LNCAP (cell line): ENCODE measurements around the gene RPS6KA5.

Source experiments
- TF ChIP-seq, protein P1 (sequence below): fragments of 450-650 bp; IDR thresholded peaks from 2 replicates; pipeline ENCODE4 v1.5.1; 2017; ENCODE audit warnings: mild to moderate bottlenecking

The RPS6KA5 gene

DNA sequence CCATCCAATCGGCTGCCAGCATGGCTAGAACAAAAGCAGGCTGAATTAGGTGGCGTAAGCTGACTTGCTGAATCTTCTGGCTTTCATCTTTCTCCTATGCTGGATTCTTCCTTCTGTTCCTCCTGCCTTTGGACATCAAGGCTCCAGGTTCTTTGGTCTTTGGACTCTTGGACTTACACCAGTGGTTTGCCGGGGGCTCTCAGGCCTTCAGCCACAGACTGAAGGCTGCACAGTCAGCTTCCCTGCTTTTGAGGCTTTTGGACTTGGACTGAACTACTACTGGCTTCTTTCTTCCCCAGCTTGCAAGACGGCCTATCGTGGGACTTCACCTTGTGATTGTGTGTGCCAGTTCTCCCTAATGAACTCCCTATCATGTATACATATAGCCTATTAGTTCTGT is 42.0 kb downstream of the RPS6KA5 start:
- TF ChIP-seq, protein P1, sequence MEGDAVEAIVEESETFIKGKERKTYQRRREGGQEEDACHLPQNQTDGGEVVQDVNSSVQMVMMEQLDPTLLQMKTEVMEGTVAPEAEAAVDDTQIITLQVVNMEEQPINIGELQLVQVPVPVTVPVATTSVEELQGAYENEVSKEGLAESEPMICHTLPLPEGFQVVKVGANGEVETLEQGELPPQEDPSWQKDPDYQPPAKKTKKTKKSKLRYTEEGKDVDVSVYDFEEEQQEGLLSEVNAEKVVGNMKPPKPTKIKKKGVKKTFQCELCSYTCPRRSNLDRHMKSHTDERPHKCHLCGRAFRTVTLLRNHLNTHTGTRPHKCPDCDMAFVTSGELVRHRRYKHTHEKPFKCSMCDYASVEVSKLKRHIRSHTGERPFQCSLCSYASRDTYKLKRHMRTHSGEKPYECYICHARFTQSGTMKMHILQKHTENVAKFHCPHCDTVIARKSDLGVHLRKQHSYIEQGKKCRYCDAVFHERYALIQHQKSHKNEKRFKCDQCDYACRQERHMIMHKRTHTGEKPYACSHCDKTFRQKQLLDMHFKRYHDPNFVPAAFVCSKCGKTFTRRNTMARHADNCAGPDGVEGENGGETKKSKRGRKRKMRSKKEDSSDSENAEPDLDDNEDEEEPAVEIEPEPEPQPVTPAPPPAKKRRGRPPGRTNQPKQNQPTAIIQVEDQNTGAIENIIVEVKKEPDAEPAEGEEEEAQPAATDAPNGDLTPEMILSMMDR = no peak

DNA sequence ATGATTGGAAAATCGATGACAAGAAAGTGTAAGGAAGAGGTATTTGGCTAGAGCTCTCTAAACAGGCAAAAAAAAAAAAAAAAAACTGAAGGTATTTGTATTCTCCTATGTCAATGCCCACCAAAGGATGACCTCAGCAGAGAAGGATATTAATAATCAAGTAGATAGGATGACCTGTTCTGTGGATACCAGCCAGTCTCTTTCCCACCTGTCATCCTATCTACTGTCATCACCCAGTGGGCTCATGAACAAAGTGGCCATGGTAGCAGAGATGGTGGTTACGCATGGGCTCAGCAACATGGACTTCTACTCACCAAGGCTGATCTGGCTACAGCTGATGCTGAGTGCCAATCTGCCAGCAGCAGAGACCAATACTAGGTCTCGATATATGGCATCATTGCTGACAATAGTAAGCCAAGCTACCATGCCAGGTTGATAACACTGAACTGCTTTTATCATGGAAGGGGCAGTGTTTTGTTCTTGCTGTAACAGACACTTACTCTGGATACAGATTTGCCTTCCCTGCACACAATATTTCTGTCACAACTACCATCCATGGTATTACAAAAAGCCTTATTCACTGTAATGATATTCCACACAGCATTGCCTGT is 43.5 kb downstream of the RPS6KA5 start:
- TF ChIP-seq, protein P1 = no peak

DNA sequence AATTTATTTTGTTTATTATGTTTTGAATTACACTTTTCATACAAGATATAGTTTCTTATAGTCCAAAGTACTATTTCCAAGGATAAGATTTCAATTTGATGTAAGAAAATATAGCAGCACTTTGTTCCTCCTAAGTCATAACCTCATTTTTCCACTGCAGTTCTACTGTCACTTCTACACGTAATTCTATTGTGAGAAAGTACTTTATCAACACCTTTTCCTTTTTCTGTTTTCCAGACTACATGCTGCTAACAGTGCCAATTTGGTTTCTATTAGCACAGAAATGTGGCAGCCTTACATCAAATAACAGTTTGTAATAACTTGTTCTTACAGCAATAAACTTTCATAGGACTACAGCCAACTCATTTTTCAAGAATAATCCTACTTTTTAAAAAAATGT is 45.0 kb downstream of the RPS6KA5 start:
- TF ChIP-seq, protein P1 = no peak

DNA sequence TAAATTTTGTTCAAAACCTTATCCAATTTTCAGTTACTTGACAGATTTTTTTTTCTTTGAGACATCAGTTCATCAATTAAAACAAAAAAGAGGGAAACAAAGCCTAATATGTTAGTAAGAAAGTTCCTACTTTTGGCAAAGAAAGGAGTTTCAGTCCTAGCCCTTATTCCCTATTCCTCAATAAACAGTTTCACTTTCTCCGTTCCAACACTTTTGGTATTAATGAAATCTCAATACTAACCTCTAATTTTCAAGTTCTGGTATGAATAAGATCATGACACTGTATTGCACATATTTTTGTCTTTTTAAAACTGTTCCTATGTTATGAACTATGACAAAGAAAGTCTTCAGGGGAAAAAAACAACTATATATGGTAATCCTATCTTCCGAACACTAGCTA is 48.4 kb downstream of the RPS6KA5 start:
- TF ChIP-seq, protein P1 = no peak

DNA sequence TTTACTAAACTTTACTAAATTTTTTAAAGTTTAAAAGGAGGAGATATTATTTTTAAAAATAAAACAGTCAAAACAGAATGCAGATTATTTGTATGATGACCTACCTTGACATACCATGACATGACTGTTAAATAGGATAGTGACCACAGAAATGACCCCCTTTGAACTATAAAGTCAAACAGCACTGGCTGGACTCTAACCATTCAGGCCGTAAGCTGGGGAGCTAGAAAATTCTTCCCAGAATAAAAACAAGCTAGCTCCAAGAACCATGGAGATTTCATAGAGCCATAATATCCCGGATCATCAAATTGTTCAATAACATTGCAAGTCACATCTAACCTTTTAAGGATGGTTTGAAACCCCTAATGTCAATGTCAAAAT is 50.3 kb downstream of the RPS6KA5 start:
- TF ChIP-seq, protein P1 = no peak

DNA sequence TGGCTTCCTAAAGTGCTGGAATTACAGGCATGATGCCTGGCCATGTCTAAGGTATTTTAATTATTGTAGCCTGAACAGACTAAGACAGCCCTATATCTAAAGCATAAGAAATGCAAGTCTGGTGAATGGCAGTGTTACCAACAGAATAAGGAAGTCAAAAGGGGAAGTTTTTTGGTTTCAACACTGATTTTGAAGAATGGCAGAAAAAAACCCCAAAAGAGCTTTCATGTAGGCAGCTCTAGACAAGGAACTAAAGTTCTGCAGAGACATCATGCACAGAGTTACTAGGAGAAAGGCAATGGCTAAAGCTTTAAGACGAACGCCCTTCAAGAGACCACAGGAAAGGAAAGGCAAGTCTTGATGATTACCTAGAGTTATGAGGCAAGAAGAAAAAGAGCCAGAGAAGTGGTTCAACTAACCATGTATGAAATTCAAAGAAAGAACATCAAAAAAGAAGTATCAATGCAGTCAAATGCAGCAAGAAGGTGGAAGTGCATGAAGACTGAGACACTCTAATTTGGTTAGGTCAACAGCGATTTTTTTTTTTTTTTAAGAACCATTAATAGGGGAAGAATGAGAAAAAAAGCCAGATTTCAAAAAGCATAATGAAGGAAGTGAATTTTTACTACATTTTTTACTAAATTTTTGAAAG is 50.8 kb downstream of the RPS6KA5 start:
- TF ChIP-seq, protein P1 = no peak

DNA sequence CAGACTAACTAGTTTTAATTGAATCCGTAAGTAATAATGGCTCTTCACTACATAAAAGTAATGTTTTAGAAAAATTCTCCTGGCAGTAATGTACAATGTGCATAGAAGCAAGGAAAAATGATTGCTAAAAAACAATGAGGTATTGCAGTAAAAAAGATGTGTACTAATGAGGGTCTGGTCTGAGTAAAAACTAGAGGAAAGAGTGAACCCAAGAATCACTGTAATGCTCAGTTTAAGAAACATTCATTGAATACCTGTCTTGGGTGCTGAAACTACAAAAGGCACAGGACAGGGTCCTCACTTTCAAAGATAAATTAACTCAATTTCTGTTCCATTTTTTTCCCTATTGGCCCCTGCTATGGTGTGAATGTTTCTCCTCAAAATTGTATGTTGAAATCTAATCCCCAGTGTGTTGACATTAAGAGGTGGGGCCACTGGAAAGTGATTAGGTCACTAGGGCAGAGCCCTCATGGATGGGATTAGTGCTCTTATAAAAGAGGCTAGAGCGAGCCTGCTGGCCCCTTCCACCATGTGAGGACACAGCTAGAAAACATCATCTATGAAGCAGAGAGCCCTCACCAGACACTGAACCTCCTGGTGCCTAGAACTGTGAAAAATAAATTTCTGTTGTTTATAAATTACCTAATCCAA is 51.6 kb downstream of the RPS6KA5 start:
- TF ChIP-seq, protein P1 = no peak
